Glutamatergic neuron (in vitro differentiated cells): Measurements from ENCODE around the gene ZNF282. TPM values are rescaled to one million over a fixed set of nuclear protein-coding genes. Genes with fewer than 3 reads are reported as not detected.
A peak's percentile ranks its signal among the peaks of the same experiment; 100 is the strongest.
"Not testable (repeated sequence)": the region's sequence is repeated elsewhere in the genome, so short reads cannot be mapped to it uniquely, and the experiment has no call there.

Experiments used
- DNase-seq: peaks from one replicate; pipeline ENCODE4 v3.0.0; 2022
- H3K27ac Mint-ChIP-seq: one replicate; pipeline ENCODE4 v1.8.0; 2020; ENCODE audit warnings: mild to moderate bottlenecking, mixed read lengths, inconsistent platforms; ENCODE audit not compliant: unreplicated experiment
- H3K27me3 Mint-ChIP-seq: one replicate; pipeline ENCODE4 v1.8.0; 2020; ENCODE audit warnings: mild to moderate bottlenecking, moderate library complexity, mixed read lengths, inconsistent platforms; ENCODE audit not compliant: unreplicated experiment
- H3K36me3 Mint-ChIP-seq: one replicate; pipeline ENCODE4 v1.8.0; 2020; ENCODE audit warnings: mild to moderate bottlenecking, mixed read lengths, inconsistent platforms; ENCODE audit not compliant: unreplicated experiment
- H3K4me1 Mint-ChIP-seq: one replicate; pipeline ENCODE4 v1.8.0; 2020; ENCODE audit warnings: mild to moderate bottlenecking, low read depth, mixed read lengths, inconsistent platforms; ENCODE audit not compliant: unreplicated experiment
- H3K4me3 Mint-ChIP-seq: one replicate; pipeline ENCODE4 v1.8.0; 2020; ENCODE audit warnings: mild to moderate bottlenecking, mixed read lengths, inconsistent platforms; ENCODE audit not compliant: unreplicated experiment
- H3K9me3 Mint-ChIP-seq: one replicate; pipeline ENCODE4 v1.8.0; 2020; ENCODE audit warnings: mild to moderate bottlenecking, moderate library complexity, mixed read lengths, inconsistent platforms; ENCODE audit not compliant: unreplicated experiment
- total RNA-seq: library from RNA; stranded (reverse); fragmentation: NEBNext Ultra II Directional; extraction: Animal tissue kit (Norgen Biotek cat#: 25700); gene quantifications from one replicate; pipeline ENCODE4 v1.2.1, GENCODE V29; 2021; ENCODE audit not compliant: unreplicated experiment
- TF ChIP-seq, protein P1 (sequence below): fragments of 200-600 bp; sonication (generic); IDR thresholded peaks from one replicate; pipeline ENCODE4 v1.5.0; 2021; ENCODE audit not compliant: partially characterized antibody, unreplicated experiment

Gene ZNF282
- total RNA-seq, 1 donor from 2014 or later: 22.9 TPM

DNA sequence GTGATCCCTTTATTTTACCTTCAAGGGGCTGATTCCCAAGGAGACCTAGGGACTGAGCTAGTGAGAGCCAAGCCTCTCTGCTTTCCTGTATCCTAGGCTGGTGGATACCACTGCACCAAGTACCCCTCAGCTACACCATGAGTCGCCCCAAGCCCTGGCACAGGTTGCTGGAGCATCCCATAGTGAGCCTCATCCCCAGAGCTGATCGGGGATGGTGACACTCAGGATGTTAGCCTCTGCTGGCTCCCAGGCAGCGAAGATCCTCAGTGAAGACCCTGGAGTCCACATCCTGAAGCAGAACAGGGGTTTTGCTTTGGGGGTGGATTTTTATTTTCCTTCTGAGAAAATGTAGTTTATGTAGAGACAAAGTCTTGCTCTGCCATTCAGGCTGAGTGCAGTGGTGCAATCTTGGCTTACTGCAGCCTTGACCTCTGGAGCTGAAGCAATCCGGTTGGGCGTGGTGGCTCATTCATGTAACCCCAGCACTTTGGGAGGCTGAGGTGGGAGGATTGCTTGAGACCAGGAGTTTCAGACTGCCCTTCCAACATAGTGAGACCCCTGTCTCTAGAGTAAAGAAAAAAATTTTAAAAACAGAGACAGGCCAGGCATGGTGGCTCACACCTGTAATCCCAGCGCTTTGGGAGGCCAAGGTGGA, 31.6 kb downstream of the ZNF282 start:
- peaks cover 7% of the 10 kb centered on the region for H3K9me3 Mint-ChIP-seq
- peaks cover 11% of the 10 kb centered on the region for H3K36me3 Mint-ChIP-seq
- no peak overlapping the region for H3K27ac Mint-ChIP-seq
- TF ChIP-seq, protein P1, sequence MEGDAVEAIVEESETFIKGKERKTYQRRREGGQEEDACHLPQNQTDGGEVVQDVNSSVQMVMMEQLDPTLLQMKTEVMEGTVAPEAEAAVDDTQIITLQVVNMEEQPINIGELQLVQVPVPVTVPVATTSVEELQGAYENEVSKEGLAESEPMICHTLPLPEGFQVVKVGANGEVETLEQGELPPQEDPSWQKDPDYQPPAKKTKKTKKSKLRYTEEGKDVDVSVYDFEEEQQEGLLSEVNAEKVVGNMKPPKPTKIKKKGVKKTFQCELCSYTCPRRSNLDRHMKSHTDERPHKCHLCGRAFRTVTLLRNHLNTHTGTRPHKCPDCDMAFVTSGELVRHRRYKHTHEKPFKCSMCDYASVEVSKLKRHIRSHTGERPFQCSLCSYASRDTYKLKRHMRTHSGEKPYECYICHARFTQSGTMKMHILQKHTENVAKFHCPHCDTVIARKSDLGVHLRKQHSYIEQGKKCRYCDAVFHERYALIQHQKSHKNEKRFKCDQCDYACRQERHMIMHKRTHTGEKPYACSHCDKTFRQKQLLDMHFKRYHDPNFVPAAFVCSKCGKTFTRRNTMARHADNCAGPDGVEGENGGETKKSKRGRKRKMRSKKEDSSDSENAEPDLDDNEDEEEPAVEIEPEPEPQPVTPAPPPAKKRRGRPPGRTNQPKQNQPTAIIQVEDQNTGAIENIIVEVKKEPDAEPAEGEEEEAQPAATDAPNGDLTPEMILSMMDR: no peak
- H3K4me3 Mint-ChIP-seq: no peak overlapping the region
- H3K27me3 Mint-ChIP-seq: peaks cover 8% of the 10 kb centered on the region
- H3K4me1 Mint-ChIP-seq: no peaks in the 10 kb centered on the region
- no peak for DNase-seq

DNA sequence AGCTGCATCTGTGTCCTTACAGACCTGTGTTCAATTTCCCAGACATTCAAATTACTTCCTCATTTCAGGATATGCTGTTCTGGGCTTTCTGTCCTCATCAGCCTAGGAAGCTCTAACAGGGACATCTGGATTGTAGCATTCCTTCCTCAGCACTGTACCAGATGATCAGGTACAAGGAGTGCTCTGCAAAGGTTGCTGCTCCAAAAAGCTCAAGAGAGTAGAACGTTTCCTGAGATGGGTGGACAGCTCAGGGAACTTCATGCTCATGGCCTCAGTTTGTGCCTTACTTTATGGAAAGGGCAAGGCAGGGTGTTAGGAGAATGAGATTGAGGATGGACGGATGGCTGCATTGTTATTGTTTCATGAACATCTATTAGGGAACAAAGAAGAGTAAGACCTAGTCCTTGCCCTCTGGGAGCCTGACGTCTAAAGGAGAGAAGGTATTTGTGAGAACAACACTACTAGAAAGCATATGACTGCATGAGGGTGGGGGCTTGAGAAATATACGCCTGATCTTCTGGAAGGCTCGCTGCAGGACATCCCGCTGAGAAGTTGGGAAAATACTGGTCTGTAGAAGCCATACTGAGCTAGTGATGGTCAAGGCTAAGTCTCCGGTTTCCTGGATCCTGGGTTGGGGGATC, 33.6 kb downstream of the ZNF282 start:
- H3K27me3 Mint-ChIP-seq: peaks cover 8% of the 10 kb centered on the region
- no peak overlapping the region for H3K27ac Mint-ChIP-seq
- no peak for DNase-seq
- H3K36me3 Mint-ChIP-seq: peaks cover 11% of the 10 kb centered on the region
- peaks cover 9% of the 10 kb centered on the region for H3K9me3 Mint-ChIP-seq
- H3K4me1 Mint-ChIP-seq: no peaks in the 10 kb centered on the region
- H3K4me3 Mint-ChIP-seq: peak overlapping the region; percentile 52
- TF ChIP-seq, protein P1: no peak

DNA sequence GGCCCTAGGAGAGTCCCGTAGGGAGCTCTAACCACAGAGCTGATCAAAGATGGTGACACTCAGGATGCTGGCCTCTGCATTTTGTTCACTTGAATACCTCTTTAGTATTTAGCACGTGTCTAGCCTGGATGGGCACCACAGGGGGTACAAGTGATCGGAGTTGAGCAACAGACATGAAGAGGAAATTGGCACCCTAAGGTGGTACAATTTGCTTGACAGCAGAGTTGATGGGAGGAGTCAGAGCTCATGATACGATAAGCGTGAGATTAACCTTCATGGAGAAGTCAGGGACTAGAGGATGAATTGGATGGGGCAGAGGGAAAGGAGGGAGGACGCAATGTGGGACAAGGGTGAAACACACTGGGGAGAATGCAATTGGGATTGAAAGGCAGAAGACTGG, 34.2 kb downstream of the ZNF282 start:
- TF ChIP-seq, protein P1: no peak
- Mint-ChIP-seq H3K4me1 (no peaks in the 10 kb centered on the region), H3K27ac (no peak overlapping the region), H3K36me3 (peaks cover 11% of the 10 kb centered on the region), H3K27me3 (peaks cover 8% of the 10 kb centered on the region), H3K4me3 (no peak overlapping the region), H3K9me3 (peaks cover 9% of the 10 kb centered on the region)
- DNase-seq: no peak

DNA sequence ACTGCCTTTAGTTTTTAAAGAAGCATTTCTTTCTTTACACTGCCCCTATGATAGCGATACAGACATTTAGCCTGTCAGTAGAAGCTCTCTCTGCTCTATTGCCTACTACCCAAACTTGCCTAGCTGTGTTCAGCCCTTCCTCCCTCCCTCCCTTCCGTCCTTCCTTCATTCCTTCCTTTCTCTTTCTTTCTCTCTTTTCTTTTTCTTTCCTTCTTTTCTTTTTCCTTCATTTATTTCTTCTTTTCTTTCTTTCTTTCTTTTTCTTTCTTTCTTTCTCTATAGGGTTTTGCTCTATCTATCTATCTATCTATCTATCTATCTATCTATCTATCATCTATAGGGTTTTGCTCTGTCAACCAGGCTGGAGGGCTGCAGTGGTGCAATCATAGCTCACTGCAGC, 37.0 kb downstream of the ZNF282 start:
- DNase-seq: no peak
- Mint-ChIP-seq H3K27ac (no peak overlapping the region), H3K4me1 (no peaks in the 10 kb centered on the region), H3K27me3 (peaks cover 8% of the 10 kb centered on the region), H3K4me3 (no peak overlapping the region), H3K9me3 (peaks cover 8% of the 10 kb centered on the region), H3K36me3 (peaks cover 10% of the 10 kb centered on the region)
- TF ChIP-seq, protein P1: no peak

DNA sequence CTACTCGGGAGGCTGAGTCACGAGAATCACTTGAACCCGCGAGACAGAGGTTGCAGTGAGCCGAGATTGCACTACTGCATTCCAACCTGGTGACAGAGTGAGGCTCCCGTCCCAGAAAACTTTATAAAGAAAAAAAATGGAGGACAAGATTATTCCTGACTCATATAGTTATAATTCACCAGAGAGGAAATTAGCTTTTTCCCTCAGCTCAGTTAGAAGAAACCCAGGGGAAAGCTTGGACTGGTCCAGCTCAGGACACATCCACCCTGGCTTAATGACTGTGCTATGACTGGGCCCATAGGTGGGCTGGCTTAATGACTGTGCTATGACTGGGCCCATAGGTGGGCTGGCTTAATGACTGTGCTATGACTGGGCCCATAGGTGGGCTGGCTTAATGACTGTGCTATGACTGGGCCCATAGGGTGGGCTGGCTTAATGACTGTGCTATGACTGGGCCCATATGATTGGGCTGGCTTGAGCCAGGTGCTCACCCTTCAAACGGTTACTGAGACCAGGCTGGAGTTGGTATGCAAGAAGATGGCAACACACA, 38.4 kb downstream of the ZNF282 start:
- not testable (repeated sequence) for H3K9me3 Mint-ChIP-seq, H3K27ac Mint-ChIP-seq, H3K4me1 Mint-ChIP-seq, H3K4me3 Mint-ChIP-seq, DNase-seq, H3K36me3 Mint-ChIP-seq, H3K27me3 Mint-ChIP-seq
